ENCODE data around the gene TRIM37. TPM values are rescaled to one million over a fixed set of nuclear protein-coding genes. Genes with fewer than 3 reads are reported as not detected.

The TRIM37 gene
- total and polyA plus RNA-seq, 8 donors = 3.9 to 11.6 (median 6.4) TPM

DNA sequence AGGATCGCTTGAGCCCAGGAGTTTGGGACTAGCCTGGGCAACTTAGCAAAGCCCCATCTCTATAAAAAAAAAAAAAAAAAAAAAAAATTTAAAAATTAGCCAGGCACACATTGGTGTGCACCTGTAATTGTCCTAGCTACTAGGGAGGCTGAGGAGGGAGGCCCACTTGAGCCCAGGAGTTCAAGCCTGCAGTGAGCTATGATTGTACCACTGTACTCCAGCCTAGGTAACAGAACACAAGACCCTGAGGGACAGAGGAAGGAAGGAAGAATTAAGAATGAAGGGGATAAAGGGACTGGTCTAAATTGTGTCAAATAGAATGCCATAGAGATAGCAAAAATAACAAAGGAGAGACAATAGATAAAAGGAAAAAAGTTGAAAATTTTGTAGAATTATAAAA, 102.8 kb downstream of the TRIM37 start:
- FAIRE-seq (no peak), DNase-seq (no peak), ATAC-seq (no peak)
- no peaks in the 10 kb centered on the region for H3K9me3 ChIP-seq
- no peak overlapping the region for H3K4me3 ChIP-seq
- TF ChIP-seq, protein P1, sequence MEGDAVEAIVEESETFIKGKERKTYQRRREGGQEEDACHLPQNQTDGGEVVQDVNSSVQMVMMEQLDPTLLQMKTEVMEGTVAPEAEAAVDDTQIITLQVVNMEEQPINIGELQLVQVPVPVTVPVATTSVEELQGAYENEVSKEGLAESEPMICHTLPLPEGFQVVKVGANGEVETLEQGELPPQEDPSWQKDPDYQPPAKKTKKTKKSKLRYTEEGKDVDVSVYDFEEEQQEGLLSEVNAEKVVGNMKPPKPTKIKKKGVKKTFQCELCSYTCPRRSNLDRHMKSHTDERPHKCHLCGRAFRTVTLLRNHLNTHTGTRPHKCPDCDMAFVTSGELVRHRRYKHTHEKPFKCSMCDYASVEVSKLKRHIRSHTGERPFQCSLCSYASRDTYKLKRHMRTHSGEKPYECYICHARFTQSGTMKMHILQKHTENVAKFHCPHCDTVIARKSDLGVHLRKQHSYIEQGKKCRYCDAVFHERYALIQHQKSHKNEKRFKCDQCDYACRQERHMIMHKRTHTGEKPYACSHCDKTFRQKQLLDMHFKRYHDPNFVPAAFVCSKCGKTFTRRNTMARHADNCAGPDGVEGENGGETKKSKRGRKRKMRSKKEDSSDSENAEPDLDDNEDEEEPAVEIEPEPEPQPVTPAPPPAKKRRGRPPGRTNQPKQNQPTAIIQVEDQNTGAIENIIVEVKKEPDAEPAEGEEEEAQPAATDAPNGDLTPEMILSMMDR (IDR thresholded peaks at IDR 0.05) = no peak
- peaks cover 0 to 4% (median 0%) of the 10 kb centered on the region in 3 donors for H3K36me3 ChIP-seq
- 90 to 91% methylated on average over 1 of the region's 1 CpG for WGBS, 2 donors
- no peaks in the 10 kb centered on the region for H3K27me3 ChIP-seq
- intact Hi-C loops (cut with DNase I) = loop anchor here in 2 of 3 donors (10.0 kb wide), 2 partner anchors 289 to 419 kb away; no protein-coding TSS in a partner anchor
- H3K4me1 ChIP-seq = peaks cover 0 to 10% (median 3%) of the 10 kb centered on the region in 3 donors
- no peak overlapping the region for H3K27ac ChIP-seq

DNA sequence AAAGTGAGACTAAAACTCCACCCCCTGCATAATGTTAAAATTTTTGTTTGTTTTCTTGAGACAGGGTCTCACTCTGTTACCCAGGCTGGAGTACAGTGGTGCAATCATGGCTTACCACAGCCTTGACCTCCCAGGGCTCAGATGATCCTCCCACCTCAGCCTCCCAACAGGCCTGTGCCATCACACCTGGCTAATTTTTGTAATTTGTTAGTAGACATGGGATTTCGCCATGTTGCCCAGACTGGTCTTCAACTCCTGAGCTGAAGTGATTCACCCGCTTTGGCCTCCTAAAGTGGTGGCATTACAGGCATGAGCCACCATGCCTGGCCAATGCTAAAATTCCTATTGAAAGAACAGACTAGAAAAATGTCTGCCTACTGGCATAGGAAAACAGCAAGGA, 103.8 kb downstream of the TRIM37 start:
- H3K9me3 ChIP-seq = no peaks in the 10 kb centered on the region
- no peak overlapping the region for H3K4me3 ChIP-seq
- peaks cover 0 to 7% (median 0%) of the 10 kb centered on the region in 3 donors for H3K36me3 ChIP-seq
- intact Hi-C loops (cut with DNase I) = loop anchor here in 2 of 3 donors (10.0 kb wide), 2 partner anchors 288 to 418 kb away; no protein-coding TSS in a partner anchor
- 91 to 92% methylated on average over 2 of the region's 2 CpGs for WGBS, 2 donors
- TF ChIP-seq, protein P1 (IDR thresholded peaks at IDR 0.05) = no peak
- no peak overlapping the region for H3K27ac ChIP-seq
- FAIRE-seq (no peak), DNase-seq (no peak), ATAC-seq (no peak)
- H3K27me3 ChIP-seq = no peaks in the 10 kb centered on the region
- H3K4me1 ChIP-seq = peaks cover 0 to 7% (median 0%) of the 10 kb centered on the region in 3 donors

DNA sequence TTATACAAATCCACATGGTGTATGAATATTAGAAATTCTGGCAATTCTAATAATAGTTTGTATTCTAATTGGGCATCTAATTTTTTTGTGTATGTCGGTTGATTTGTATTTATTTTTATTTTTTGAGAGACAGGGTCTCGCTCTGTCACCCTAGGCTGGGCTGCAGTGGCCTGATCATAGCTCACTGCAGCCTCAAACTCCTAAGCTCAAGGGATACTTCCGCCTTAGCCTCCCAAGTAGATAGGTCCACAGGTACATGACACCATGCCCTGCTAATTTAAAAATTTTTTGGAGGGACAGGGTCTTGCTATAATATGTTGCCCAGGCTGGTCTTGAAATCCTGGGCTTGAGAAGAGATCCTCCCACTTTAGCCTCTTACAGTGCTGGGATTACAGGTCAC, 104.6 kb downstream of the TRIM37 start:
- peak overlapping the region in 2 of 4 donors; percentile 37 to 60 for H3K27ac ChIP-seq
- TF ChIP-seq, protein P1 (IDR thresholded peaks at IDR 0.05) = no peak
- no peaks in the 10 kb centered on the region for H3K9me3 ChIP-seq
- no peak for FAIRE-seq
- intact Hi-C loops (cut with DNase I) = loop anchor here in 2 of 3 donors (10.0 kb wide), 2 partner anchors 287 to 417 kb away; no protein-coding TSS in a partner anchor
- no peaks in the 10 kb centered on the region for H3K27me3 ChIP-seq
- no peak for ATAC-seq
- no peaks in the 10 kb centered on the region for H3K4me1 ChIP-seq
- WGBS, 2 donors = 82 to 91% methylated on average over 3 of the region's 3 CpGs
- no peak overlapping the region for H3K4me3 ChIP-seq
- H3K36me3 ChIP-seq = peaks cover 0 to 7% (median 0%) of the 10 kb centered on the region in 3 donors
- DNase-seq = no peak

DNA sequence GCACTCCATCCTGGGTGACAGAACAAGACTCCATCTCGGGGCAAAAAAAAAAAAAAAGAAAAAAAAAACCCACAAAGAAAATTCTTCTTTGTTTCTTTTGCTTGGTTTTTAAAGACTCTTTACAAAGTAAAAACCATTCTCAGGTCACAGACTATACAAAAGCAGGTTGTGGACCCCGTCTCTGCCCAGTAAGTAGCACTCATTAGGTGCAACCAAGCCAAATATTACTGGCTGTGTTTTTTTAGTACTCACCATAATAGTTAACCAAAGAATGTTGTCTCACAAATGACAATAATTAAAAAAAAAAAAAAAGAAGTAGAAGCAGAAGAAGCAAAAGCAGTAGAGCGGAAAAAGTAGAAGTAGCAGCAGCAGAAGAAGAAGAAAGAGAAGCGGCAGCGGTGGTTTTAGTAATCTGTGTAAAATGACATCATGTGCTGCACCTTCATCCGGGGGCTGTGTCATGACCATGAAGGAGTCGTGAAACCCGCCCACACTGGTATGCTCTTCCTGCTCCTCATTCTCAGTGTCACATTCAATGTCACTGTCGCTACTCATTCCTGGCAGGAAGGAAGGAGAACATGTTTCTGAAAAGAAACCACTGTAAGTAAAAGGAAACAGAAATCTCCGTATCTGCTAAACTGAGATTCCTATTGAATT, 105.4 kb downstream of the TRIM37 start:
- peaks cover 0 to 7% (median 0%) of the 10 kb centered on the region in 3 donors for H3K36me3 ChIP-seq
- FAIRE-seq = no peak
- no peaks in the 10 kb centered on the region for H3K27me3 ChIP-seq
- peak overlapping the region in 3 of 4 donors; percentile 11 to 60 (median 37) for H3K27ac ChIP-seq
- no peaks in the 10 kb centered on the region for H3K9me3 ChIP-seq
- intact Hi-C loops (cut with DNase I) = loop anchor here in 2 of 3 donors (10.0 kb wide), 2 partner anchors 286 to 416 kb away; no protein-coding TSS in a partner anchor
- ATAC-seq = peak in 3 of 4 donors; percentile 70 to 79 (median 75)
- H3K4me3 ChIP-seq = peak overlapping the region in 1 of 4 donors; percentile 12
- TF ChIP-seq, protein P1 (IDR thresholded peaks at IDR 0.05) = no peak
- WGBS, 2 donors = 63 to 68% methylated on average over 10 of the region's 10 CpGs
- DNase-seq = peak in 2 of 6 donors; percentile 8 to 36
- no peaks in the 10 kb centered on the region for H3K4me1 ChIP-seq

DNA sequence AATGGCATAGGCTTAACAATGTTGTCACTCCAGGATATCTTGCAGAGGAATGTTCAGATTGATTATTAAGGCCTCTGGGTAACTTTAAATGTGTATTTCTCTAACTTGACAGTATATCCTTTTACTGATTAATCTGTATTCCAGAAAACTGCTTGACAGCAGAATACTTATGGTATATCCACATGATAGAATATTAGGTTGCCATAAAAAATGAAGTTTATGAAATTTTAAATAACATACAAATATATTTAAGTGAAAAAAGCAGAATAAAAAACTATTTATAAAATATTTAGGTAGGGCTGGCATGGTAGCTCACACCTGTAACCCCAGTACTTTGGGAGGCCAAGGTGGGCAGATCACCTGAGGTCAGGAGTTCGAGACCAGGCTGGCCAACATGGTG, 106.7 kb downstream of the TRIM37 start:
- Histone ChIP-seq H3K27ac (no peak overlapping the region), H3K27me3 (no peaks in the 10 kb centered on the region), H3K4me1 (no peaks in the 10 kb centered on the region), H3K36me3 (peaks cover 0 to 7% (median 0%) of the 10 kb centered on the region in 3 donors), H3K9me3 (no peaks in the 10 kb centered on the region), H3K4me3 (no peak overlapping the region)
- no peak for DNase-seq
- intact Hi-C loops (cut with DNase I) = loop anchor here in 2 of 3 donors (10.0 kb wide), 2 partner anchors 285 to 415 kb away; no protein-coding TSS in a partner anchor
- 97% methylated on average over 1 of the region's 1 CpG for WGBS, 2 donors
- FAIRE-seq = no peak
- no peak for ATAC-seq
- TF ChIP-seq, protein P1 (IDR thresholded peaks at IDR 0.05) = no peak
